A549 (cell line): ENCODE measurements around the gene PBX2. TPM values are rescaled to one million over a fixed set of nuclear protein-coding genes. Genes with fewer than 3 reads are reported as not detected.
"Not testable (repeated sequence)": the region's sequence is repeated elsewhere in the genome, so short reads cannot be mapped to it uniquely, and the experiment has no call there.

Experiments
- ATAC-seq, 2 experiments: fragments of 200-7000 bp in 1 of 2; fragments of >200 bp in 1 of 2; cut with Nextera tagmentation in 1 of 2; cut with Tn5 transposase in 1 of 2; 3 replicates each; pipeline versions ENCODE4 v1.8.0 to v1.9.1; 2018 to 2020; ENCODE audit warnings: mild to moderate bottlenecking in 1 of 2, moderate library complexity in 1 of 2
- CTCF ChIA-PET: fragments of 300-600 bp; sonication (Branson Sonifier 250); formaldehyde crosslinking; extraction: SDS; loops from one replicate; lab custom pipeline; 2021; ENCODE audit warnings: antibody characterized with exemption, inconsistent platforms; lab: Yijun Ruan, JAX
- POLR2A ChIA-PET: fragments of 350-600 bp; formaldehyde crosslinking; extraction: SDS; loops from one replicate; lab custom pipeline; 2021; ENCODE audit warnings: antibody characterized with exemption, inconsistent platforms; lab: Yijun Ruan, JAX
- DNase-seq, 2 experiments: peaks; one replicate each; pipeline versions ENCODE4 v3.0.0 to v3.0.0-alpha.2; 2011 to 2016; ENCODE audit warnings: low read depth in 1 of 2, low spot score in 1 of 2
- FAIRE-seq: peaks from 2 replicates; lab custom pipeline; 2011; peaks lifted over from hg19 to GRCh38; lab: Jason Lieb, UNC
- H3K27ac ChIP-seq, 2 experiments: fragments of >200 bp; sonication (Bioruptor Twin); formaldehyde crosslinking; 3 replicates each; pipeline ENCODE4 v1.5.1; 2016 to 2017
- H3K4me1 ChIP-seq: fragments of >200 bp; sonication (Bioruptor Twin); formaldehyde crosslinking; 3 replicates; pipeline ENCODE4 v1.6.1; 2016
- H3K4me2 ChIP-seq: fragments of >200 bp; sonication (Bioruptor Twin); formaldehyde crosslinking; 3 replicates; pipeline ENCODE4 v1.6.1; 2016
- H3K4me3 ChIP-seq: fragments of >200 bp; sonication (Bioruptor Twin); formaldehyde crosslinking; 3 replicates; pipeline ENCODE4 v1.5.1; 2016
- H3K9me3 ChIP-seq: fragments of >200 bp; sonication (Bioruptor Twin); formaldehyde crosslinking; 3 replicates; pipeline ENCODE4 v1.6.1; 2016
- BCL3 ChIP-seq: fragments of >200 bp; sonication (Bioruptor Twin); formaldehyde crosslinking; IDR thresholded peaks from 3 replicates; pipeline ENCODE4 v1.6.1; 2016
- BHLHE40 ChIP-seq: IDR thresholded peaks from 2 replicates; pipeline ENCODE4 v1.6.1; 2012; ENCODE audit warnings: low read depth, low read length, inconsistent platforms
- EP300 ChIP-seq, 2 experiments: fragments of >200 bp; sonication (Bioruptor Twin); formaldehyde crosslinking; IDR thresholded peaks; 2 replicates in 1 of 2; 3 replicates in 1 of 2; pipeline ENCODE4 v1.6.1; 2016 to 2017
- FOSB ChIP-seq: fragments of 250-450 bp; sonication (Bioruptor Pico); IDR thresholded peaks from 2 replicates; pipeline ENCODE4 v1.5.0; 2020; ENCODE audit warnings: mild to moderate bottlenecking, moderate library complexity
- GATA3 ChIP-seq: IDR thresholded peaks from 2 replicates; pipeline ENCODE4 v1.6.1; 2012; ENCODE audit warnings: borderline replicate concordance
- HOXA7 ChIP-seq: fragments of 250-450 bp; sonication (Bioruptor Pico); IDR thresholded peaks from 2 replicates; pipeline ENCODE4 v1.5.0; 2020; ENCODE audit warnings: mild to moderate bottlenecking, moderate library complexity
- HOXB13 ChIP-seq: fragments of 250-450 bp; sonication (Bioruptor Pico); IDR thresholded peaks from 2 replicates; pipeline ENCODE4 v1.5.0; 2020; ENCODE audit warnings: low read depth, mild to moderate bottlenecking, moderate library complexity
- JUNB ChIP-seq: fragments of >200 bp; sonication (Bioruptor Twin); formaldehyde crosslinking; IDR thresholded peaks from 2 replicates; pipeline ENCODE4 v1.6.1; 2016
- KDM1A ChIP-seq: fragments of 200-600 bp; sonication (generic); IDR thresholded peaks from 2 replicates; pipeline ENCODE4 v1.6.1; 2016; ENCODE audit warnings: low read depth, mild to moderate bottlenecking
- MAFK ChIP-seq: fragments of 450-650 bp; IDR thresholded peaks from 2 replicates; pipeline ENCODE4 v1.6.1; 2014; ENCODE audit not compliant: partially characterized antibody
- MAZ ChIP-seq: fragments of 150-350 bp; IDR thresholded peaks from 2 replicates; pipeline ENCODE4 v1.6.1; 2014; ENCODE audit warnings: antibody characterized with exemption, low read depth, low read length, borderline replicate concordance
- MYC ChIP-seq: IDR thresholded peaks from 2 replicates; pipeline ENCODE4 v1.6.1; 2012; ENCODE audit warnings: mild to moderate bottlenecking, inconsistent platforms, low read length, improper control_type of control experiment, borderline replicate concordance
- NFE2L2 ChIP-seq: fragments of 150-350 bp; conservative IDR thresholded peaks from 2 replicates; pipeline ENCODE4 v1.6.1; 2014; ENCODE audit warnings: low read length
- PBX3 ChIP-seq: IDR thresholded peaks from 2 replicates; pipeline ENCODE4 v1.6.1; 2012
- POLR2AphosphoS2 ChIP-seq: conservative IDR thresholded peaks from 2 replicates; pipeline ENCODE4 v1.6.1; 2012; ENCODE audit warnings: low read length, improper control_type of control experiment, inconsistent platforms
- RNF2 ChIP-seq: fragments of 200-600 bp; sonication (generic); IDR thresholded peaks from 2 replicates; pipeline ENCODE4 v1.6.1; 2016; ENCODE audit warnings: low read depth, mild to moderate bottlenecking, antibody characterized with exemption, moderate library complexity, borderline replicate concordance
- SREBF2 ChIP-seq: fragments of 450-650 bp; IDR thresholded peaks from 2 replicates; pipeline ENCODE4 v1.6.1; 2014; ENCODE audit warnings: mild to moderate bottlenecking, moderate library complexity
- TP53 ChIP-seq: fragments of 250-450 bp; sonication (Bioruptor Pico); IDR thresholded peaks from 2 replicates; pipeline ENCODE4 v1.5.0; 2021; ENCODE audit warnings: mild to moderate bottlenecking, moderate library complexity
- ZFP36 ChIP-seq: fragments of 450-650 bp; IDR thresholded peaks from 2 replicates; pipeline ENCODE4 v1.6.1; 2014; ENCODE audit warnings: borderline replicate concordance; ENCODE audit not compliant: partially characterized antibody
- ZSCAN20 ChIP-seq: fragments of 250-450 bp; sonication (Bioruptor Pico); IDR thresholded peaks from 2 replicates; pipeline ENCODE4 v1.8.0; 2022; ENCODE audit warnings: mild to moderate bottlenecking, moderate library complexity
- WGBS: methylation state at CpG from one replicate; pipeline ENCODE4 v1.1.6; 2017; ENCODE audit errors: missing lambda C conversion rate; 5-methylcytosine and 5-hydroxymethylcytosine counted together
- polyA plus RNA-seq, 4 experiments: library from polyadenylated mRNA; depleted of rRNA in 3 of 4; stranded (reverse); fragments of >200 nt; fragmentation: RNase III in 1 of 4; extraction: RNeasy Plus Mini Kit Qiagen cat#74134 plus additional on column Dnase treatment in 1 of 4; gene quantifications; 2 replicates in 3 of 4; 3 replicates in 1 of 4; pipeline ENCODE4 v1.2.3, GENCODE V29; 2011 to 2017

PBX2 gene
- polyA plus RNA-seq, 2 of the 4 experiments (the other 2 are of a cell fraction), result 27.0 to 30.8 TPM

GRCh38 chr6:32187009-32187709 lies 2.8 kb downstream of the PBX2 start:
- Histone ChIP-seq H3K4me2 (no peak overlapping the region), H3K4me1 (peaks cover 36% of the 10 kb centered on the region), H3K27ac (peak overlapping the region in 1 of 2 experiments; percentile 61; a peak in 2 of 6 replicates)

GRCh38 chr6:32186151-32186840 lies 3.7 kb downstream of the PBX2 start:
- Histone ChIP-seq H3K27ac (peak overlapping the region; percentile 51 to 61; a peak in 4 of 6 replicates), H3K4me2 (peak overlapping the region; percentile 63), H3K4me1 (peaks cover 36% of the 10 kb centered on the region)
- DNase-seq, ATAC-seq, H3K4me3 ChIP-seq, H3K9me3 ChIP-seq, FAIRE-seq, CTCF ChIA-PET: not testable (repeated sequence)
- POLR2A ChIA-PET, result interaction anchor here (1.2 kb wide), 1 partner anchor 9 kb away, joined by 3 read pairs; no protein-coding TSS in a partner anchor
- WGBS, result 65% methylated on average over 9 of the region's 10 CpGs

More at GRCh38 chr6:32187009-32187709, 2.8 kb downstream of the PBX2 start:
- ATAC-seq (no peak), DNase-seq (no peak), FAIRE-seq (no peak)
- no peak for TF ChIP-seq EP300 (IDR thresholded peaks at IDR 0.05)
- no peak for TF ChIP-seq FOSB (CRISPR knock-in tag)
- TF ChIP-seq HOXA7 (CRISPR knock-in tag), result no peak
- TF ChIP-seq NFE2L2, result no peak
- no peak for TF ChIP-seq GATA3
- no peak for TF ChIP-seq KDM1A
- no peak for TF ChIP-seq RNF2
- no peak for TF ChIP-seq JUNB
- no peak for TF ChIP-seq SREBF2
- no peak for TF ChIP-seq PBX3
- TF ChIP-seq POLR2AphosphoS2, result no peak
- no peak for TF ChIP-seq MAFK
- no peak for TF ChIP-seq ZFP36
- TF ChIP-seq MAZ, result no peak
- TF ChIP-seq TP53 (CRISPR knock-in tag), result no peak
- TF ChIP-seq ZSCAN20 (CRISPR knock-in tag), result no peak
- TF ChIP-seq BHLHE40, result no peak
- no peak for TF ChIP-seq BCL3
- TF ChIP-seq HOXB13 (CRISPR knock-in tag), result no peak
- no peak for TF ChIP-seq MYC
- ChIA-PET POLR2A (no interaction called here), CTCF (interaction anchor here (0.8 kb wide), 1 partner anchor 9 kb away, joined by 3 read pairs; no protein-coding TSS in a partner anchor)
- WGBS, result 86% methylated on average over 12 of the region's 12 CpGs
- no peaks in the 10 kb centered on the region for H3K9me3 ChIP-seq
- no peak overlapping the region for H3K4me3 ChIP-seq

- H3K4me3 ChIP-seq, FAIRE-seq, CTCF ChIA-PET, H3K9me3 ChIP-seq: not testable (repeated sequence)
- POLR2A ChIA-PET, result interaction anchor here (0.6 to 1.2 kb wide), 3 partner anchors 10 to 786 kb away, joined by 3 to 5 read pairs (median 3); no protein-coding TSS in a partner anchor
- DNase-seq, result peak; percentile 61 to 90
- Histone ChIP-seq H3K4me1 (peaks cover 32% of the 10 kb centered on the region), H3K27ac (peak overlapping the region; percentile 56 to 61), H3K4me2 (peak overlapping the region; percentile 63)
- ATAC-seq, result peak; percentile 81 to 86
- WGBS, result 9% methylated on average over 10 of the region's 11 CpGs
Measured at GRCh38 chr6:32185681-32186131, 4.3 kb downstream of the PBX2 start.
